Epithelial cell of proximal tubule (primary cell): ENCODE data around the gene MSANTD1. TPM values are rescaled to one million over a fixed set of nuclear protein-coding genes. Genes with fewer than 3 reads are reported as not detected.

Experiments
- DNase-seq: peaks from one replicate; pipeline ENCODE4 v3.0.0-alpha.2; 2011; ENCODE audit warnings: low read depth
- H3K4me3 ChIP-seq: 2 replicates; pipeline ENCODE4 v1.5.1; 2011; ENCODE audit warnings: low read depth, mild to moderate bottlenecking, low read length
- CTCF ChIP-seq: conservative IDR thresholded peaks from 2 replicates; pipeline ENCODE4 v1.5.1; 2012; ENCODE audit warnings: low read depth, mild to moderate bottlenecking, low read length
- total RNA-seq: library from RNA; depleted of rRNA; stranded (reverse); fragments of >200 nt; gene quantifications from 2 replicates; pipeline ENCODE4 v1.2.3, GENCODE V29; 2015

The MSANTD1 gene
- total RNA-seq, 1 donor from 2014 or later = not detected

- DNase-seq = no peak
- TF ChIP-seq CTCF = no peak
- no peak overlapping the region for H3K4me3 ChIP-seq
Measured at GRCh38 chr4:3203971-3204431, 45.0 kb upstream of the MSANTD1 start.

GRCh38 chr4:3205995-3206394, 43.0 kb upstream of the MSANTD1 start:
- no peak overlapping the region for H3K4me3 ChIP-seq
- DNase-seq = no peak
- TF ChIP-seq CTCF = no peak

- no peak for DNase-seq
- H3K4me3 ChIP-seq = no peak overlapping the region
- no peak for TF ChIP-seq CTCF
Measured at GRCh38 chr4:3206439-3207100, 42.4 kb upstream of the MSANTD1 start.

GRCh38 chr4:3207531-3208037, 41.4 kb upstream of the MSANTD1 start:
- peak; percentile 12 for TF ChIP-seq CTCF
- no peak for DNase-seq
- H3K4me3 ChIP-seq = no peak overlapping the region

GRCh38 chr4:3208826-3209225, 40.1 kb upstream of the MSANTD1 start:
- DNase-seq = no peak
- no peak for TF ChIP-seq CTCF
- H3K4me3 ChIP-seq = no peak overlapping the region

- no peak for TF ChIP-seq CTCF
- no peak overlapping the region for H3K4me3 ChIP-seq
- no peak for DNase-seq
Measured at GRCh38 chr4:3209551-3210325, 39.2 kb upstream of the MSANTD1 start.
